Measurements from ENCODE around the gene FAM187B. TPM values are rescaled to one million over a fixed set of nuclear protein-coding genes. Genes with fewer than 3 reads are reported as not detected.
"Not testable (repeated sequence)": the region's sequence is repeated elsewhere in the genome, so short reads cannot be mapped to it uniquely, and the experiment has no call there.

FAM187B gene
- total RNA-seq, 1 experiment from 2014 or later: not detected

GRCh38 chr19:35241417-35241816 is 12.9 kb upstream of the FAM187B start:
- ChIA-PET POLR2A (ENCODE audit: unreplicated experiment) (no interaction called here), CTCF (no interaction called here)
- Histone ChIP-seq H3K27me3 (ENCODE audit: insufficient read depth, low read depth) (no peaks in the 10 kb centered on the region), H3K4me3 (no peak overlapping the region), H3K4me1 (replicated peaks; ENCODE audit: insufficient read depth) (peaks cover 5% of the 10 kb centered on the region), H3K79me2 (ENCODE audit: low read depth) (no peaks in the 10 kb centered on the region), H3K27ac (no peak overlapping the region), H3F3A (ENCODE audit: insufficient read depth, low read depth) (peaks cover 5% of the 10 kb centered on the region; the same call in 1 of the 2 replicates), H3K9me3 (ENCODE audit: insufficient read depth, low read depth) (no peaks in the 10 kb centered on the region), H3K4me2 (no peak overlapping the region), H3K9me2 (ENCODE audit: insufficient read depth) (no peaks in the 10 kb centered on the region), H3K36me3 (ENCODE audit: low read depth) (no peaks in the 10 kb centered on the region), H2AFZ (no peak overlapping the region), H4K20me1 (ENCODE audit: insufficient read depth) (no peaks in the 10 kb centered on the region)
- no peak for DNase-seq
- BruUV-seq (replicated peaks): no TSS peak
- TF ChIP-seq EZH2 (IDR thresholded peaks at IDR 0.05; ENCODE audit: low read depth): no peak
- intact Hi-C loops (cut with micrococcal nuclease; ENCODE audit: unreplicated experiment): no loop called here

- no TSS peak for BruUV-seq (replicated peaks)
- H3K36me3 ChIP-seq (ENCODE audit: low read depth): no peaks in the 10 kb centered on the region
- H4K20me1 ChIP-seq (ENCODE audit: insufficient read depth): no peaks in the 10 kb centered on the region
- CTCF ChIA-PET: no interaction called here
- intact Hi-C loops (cut with micrococcal nuclease; ENCODE audit: unreplicated experiment): no loop called here
- H3K27ac ChIP-seq: no peak overlapping the region
- H2AFZ ChIP-seq: no peak overlapping the region
- no peak for TF ChIP-seq CTCF (conservative IDR thresholded peaks at IDR 0.05)
- no peak for TF ChIP-seq EZH2 (IDR thresholded peaks at IDR 0.05; ENCODE audit: low read depth)
- no peaks in the 10 kb centered on the region for H3F3A ChIP-seq (ENCODE audit: insufficient read depth, low read depth)
- H3K9me3 ChIP-seq (ENCODE audit: insufficient read depth, low read depth): no peaks in the 10 kb centered on the region
- DNase-seq: no peak
- no peak overlapping the region for H3K4me2 ChIP-seq
- POLR2A ChIA-PET (ENCODE audit: unreplicated experiment): no interaction called here
- no peaks in the 10 kb centered on the region for H3K27me3 ChIP-seq (ENCODE audit: insufficient read depth, low read depth)
- H3K4me1 ChIP-seq (replicated peaks; ENCODE audit: insufficient read depth): no peaks in the 10 kb centered on the region
- H3K9me2 ChIP-seq (ENCODE audit: insufficient read depth): no peaks in the 10 kb centered on the region
- H3K4me3 ChIP-seq: no peak overlapping the region
- H3K79me2 ChIP-seq (ENCODE audit: low read depth): no peaks in the 10 kb centered on the region
These were observed 11.8 kb upstream of the FAM187B start for GRCh38 chr19:35240327-35240726.

DNA sequence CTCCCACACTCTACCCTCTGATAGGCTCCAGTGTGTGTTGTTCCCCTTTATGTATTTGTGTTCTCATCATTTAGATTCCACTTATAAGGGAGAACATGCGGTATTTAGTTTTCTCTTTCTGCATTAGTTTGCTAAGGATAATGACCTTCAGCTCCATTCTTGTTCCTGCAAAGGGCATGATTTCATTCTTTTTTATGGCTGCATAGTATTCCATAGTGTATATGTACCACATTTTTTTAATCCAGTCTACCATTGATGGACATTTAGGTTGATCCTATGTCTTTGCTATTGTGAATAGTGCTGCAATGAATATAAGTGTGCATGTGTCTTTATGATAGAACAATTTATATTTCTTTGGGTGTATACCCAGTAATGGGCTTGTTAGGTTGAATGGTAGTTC is 11.1 kb upstream of the FAM187B start:
- DNase-seq; H3K4me3 ChIP-seq; H3K4me1 ChIP-seq (replicated peaks; ENCODE audit: insufficient read depth); H3K36me3 ChIP-seq (ENCODE audit: low read depth); CTCF ChIA-PET; H3K79me2 ChIP-seq (ENCODE audit: low read depth); H3K27me3 ChIP-seq (ENCODE audit: insufficient read depth, low read depth); POLR2A ChIA-PET (ENCODE audit: unreplicated experiment); BruUV-seq (replicated peaks); H3K9me3 ChIP-seq (ENCODE audit: insufficient read depth, low read depth); H3K27ac ChIP-seq; H3K4me2 ChIP-seq; H2AFZ ChIP-seq; H3F3A ChIP-seq (ENCODE audit: insufficient read depth, low read depth); intact Hi-C loops (cut with micrococcal nuclease; ENCODE audit: unreplicated experiment); H3K9me2 ChIP-seq (ENCODE audit: insufficient read depth); H4K20me1 ChIP-seq (ENCODE audit: insufficient read depth): not testable (repeated sequence)

DNA sequence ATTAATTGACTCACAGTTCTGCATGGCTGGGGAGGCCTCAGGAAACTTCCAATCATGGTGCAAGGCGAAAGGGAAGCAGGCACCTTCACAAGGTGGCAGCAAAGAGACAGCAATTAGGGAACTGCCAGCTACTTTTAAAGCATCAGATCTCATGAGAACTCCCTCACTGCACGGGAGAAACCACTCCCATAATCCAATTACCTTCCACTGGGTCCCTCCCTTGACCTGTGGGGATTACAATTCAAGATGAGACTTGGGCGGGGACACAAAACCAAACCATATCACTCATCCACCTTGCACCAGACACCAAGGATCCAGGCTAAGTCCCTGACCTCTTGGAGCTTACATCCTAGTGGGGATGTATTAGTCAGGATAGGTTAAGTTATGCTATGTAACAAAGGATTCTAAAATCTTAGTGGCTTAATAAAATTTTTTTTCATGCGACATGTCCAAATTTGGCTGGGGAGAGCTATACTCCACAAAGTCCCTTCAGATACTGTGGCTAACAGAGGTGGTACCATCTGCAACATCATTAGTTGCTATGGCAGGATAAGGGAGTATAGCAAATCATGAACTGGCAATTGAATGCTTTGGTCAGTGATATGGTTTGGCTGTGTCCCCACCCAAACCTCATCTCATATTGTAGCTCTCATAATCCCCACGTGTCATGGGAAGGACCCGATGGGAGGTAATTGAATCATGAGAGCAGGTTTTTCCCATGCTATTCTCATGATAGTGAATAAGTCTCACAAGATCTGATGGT is 8.3 kb upstream of the FAM187B start:
- H3K27ac ChIP-seq: no peak overlapping the region
- no peaks in the 10 kb centered on the region for H3K36me3 ChIP-seq (ENCODE audit: low read depth)
- H2AFZ ChIP-seq: no peak overlapping the region
- no peaks in the 10 kb centered on the region for H4K20me1 ChIP-seq (ENCODE audit: insufficient read depth)
- no peak overlapping the region for H3K4me2 ChIP-seq
- DNase-seq: no peak
- no peak for TF ChIP-seq CTCF (conservative IDR thresholded peaks at IDR 0.05)
- no peak for TF ChIP-seq EZH2 (IDR thresholded peaks at IDR 0.05; ENCODE audit: low read depth)
- CTCF ChIA-PET: interaction anchor here (0.5 kb wide), 1 partner anchor 31 kb away, joined by 3 read pairs; no protein-coding TSS in a partner anchor
- POLR2A ChIA-PET (ENCODE audit: unreplicated experiment): no interaction called here
- no peaks in the 10 kb centered on the region for H3K79me2 ChIP-seq (ENCODE audit: low read depth)
- H3K4me3 ChIP-seq: no peak overlapping the region
- no peaks in the 10 kb centered on the region for H3F3A ChIP-seq (ENCODE audit: insufficient read depth, low read depth)
- BruUV-seq (replicated peaks): no TSS peak
- no peaks in the 10 kb centered on the region for H3K9me2 ChIP-seq (ENCODE audit: insufficient read depth)
- no peaks in the 10 kb centered on the region for H3K27me3 ChIP-seq (ENCODE audit: insufficient read depth, low read depth)
- intact Hi-C loops (cut with micrococcal nuclease; ENCODE audit: unreplicated experiment): no loop called here
- H3K9me3 ChIP-seq (ENCODE audit: insufficient read depth, low read depth): peaks cover 4% of the 10 kb centered on the region; the same call in 1 of the 2 replicates
- H3K4me1 ChIP-seq (replicated peaks; ENCODE audit: insufficient read depth): no peaks in the 10 kb centered on the region

Data from PC-9 (cell line).